GM18907 (cell line): ENCODE results near the gene ASF1A.
A peak's percentile ranks its signal among the peaks of the same experiment; 100 is the strongest.
"Not testable (repeated sequence)": the region's sequence is repeated elsewhere in the genome, so short reads cannot be mapped to it uniquely, and the experiment has no call there.

Source experiments
- ATAC-seq: cut with Tn5 transposase; IDR thresholded peaks from one replicate; pipeline ENCODE4 v1.9.1; 2021; ENCODE audit warnings: mild to moderate bottlenecking, moderate library complexity; ENCODE audit not compliant: unreplicated experiment

Gene ASF1A

DNA sequence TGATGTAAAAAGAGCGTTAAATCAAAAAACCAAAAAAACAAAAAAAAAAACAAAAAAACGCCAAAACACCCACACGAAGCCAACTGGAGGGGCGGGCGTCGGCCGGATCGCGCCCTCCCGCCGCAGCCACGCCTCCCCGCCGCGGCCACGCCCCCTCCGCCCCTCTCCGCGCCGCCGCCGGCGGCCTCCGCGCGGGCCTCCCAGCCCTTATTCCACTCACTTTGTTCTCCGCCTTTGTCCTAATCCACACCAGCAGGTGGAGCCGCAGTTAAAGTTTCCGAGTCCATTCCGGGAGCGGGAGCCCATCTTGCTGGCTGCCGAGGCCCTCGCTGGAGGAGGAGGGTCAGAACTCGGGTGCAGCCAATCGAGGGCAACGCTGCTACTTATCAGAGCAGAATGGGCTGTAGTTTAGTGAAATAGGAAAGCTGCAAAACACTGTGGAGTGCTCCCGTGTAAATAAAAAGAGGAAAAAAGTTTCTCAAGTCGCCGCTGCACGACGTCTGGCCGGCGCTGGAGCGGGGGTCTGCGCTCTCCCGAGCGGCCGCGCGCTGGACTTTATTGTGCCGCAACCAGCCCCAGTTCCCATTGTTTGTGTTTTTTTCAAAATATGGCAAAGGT lies at the start of gene ASF1A:
ASF1A (plus strand) TSS at position 346 of the 618 bp plus-strand sequence; CDS start at position 608, 262 bp downstream.
- peak; percentile 76 for ATAC-seq

DNA sequence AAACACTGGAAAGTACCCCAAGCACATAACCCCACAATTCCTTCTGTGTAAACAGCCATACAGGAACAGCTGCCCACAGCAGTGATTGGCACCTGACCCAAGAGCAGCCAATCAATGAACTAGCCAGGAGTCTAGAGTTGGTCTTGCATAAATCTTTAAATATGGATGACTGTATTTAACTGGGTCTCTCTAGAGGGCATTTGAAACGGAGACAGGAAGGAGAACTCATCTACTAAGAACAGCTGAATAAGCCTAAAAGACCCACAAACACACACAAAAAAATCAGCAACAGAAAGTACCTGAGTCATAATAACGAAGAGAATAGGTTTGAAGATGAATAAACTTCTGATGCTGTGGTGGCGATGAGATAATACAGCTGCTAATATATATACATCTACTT lies 49.0 kb upstream of the ASF1A start:
- peak; percentile 63 for ATAC-seq

DNA sequence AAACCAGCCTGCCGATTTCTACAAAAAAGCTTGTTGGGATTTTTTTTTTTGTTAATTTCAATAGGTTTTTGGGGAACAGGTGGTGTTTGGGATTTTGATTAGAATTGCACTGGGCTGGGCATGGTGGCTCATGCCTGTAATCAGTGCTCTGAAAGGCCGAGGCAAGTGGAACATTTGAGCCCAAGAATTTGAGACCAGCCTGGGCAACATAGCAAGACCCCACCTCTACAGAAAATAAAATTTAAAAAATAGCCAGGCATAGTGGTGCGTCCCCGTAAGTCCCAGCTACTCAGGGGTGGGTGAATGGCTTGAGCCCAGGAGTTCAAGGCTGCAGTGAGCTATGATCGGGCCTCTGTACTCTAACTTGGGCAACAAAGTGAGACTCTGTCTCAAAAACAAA lies 40.5 kb upstream of the ASF1A start:
- no peak for ATAC-seq

DNA sequence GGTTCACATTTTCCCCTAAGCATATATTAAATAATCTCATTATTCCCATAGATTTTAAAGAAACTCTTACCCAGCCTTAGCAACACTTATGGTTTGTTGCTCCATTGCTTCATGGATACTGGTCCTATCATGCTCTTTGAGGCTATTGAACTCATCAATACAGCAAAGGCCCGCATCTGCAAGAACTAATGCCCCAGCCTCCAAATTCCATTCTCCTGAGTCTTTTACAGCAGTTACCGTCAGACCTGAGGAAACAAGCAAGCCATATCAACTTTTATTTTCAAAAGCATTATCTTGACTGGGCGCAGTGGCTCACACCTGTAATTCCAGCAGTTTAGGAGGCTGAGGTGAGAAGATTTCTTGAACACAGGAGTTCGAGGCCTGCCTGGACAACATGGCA lies 37.7 kb upstream of the ASF1A start:
- no peak for ATAC-seq

DNA sequence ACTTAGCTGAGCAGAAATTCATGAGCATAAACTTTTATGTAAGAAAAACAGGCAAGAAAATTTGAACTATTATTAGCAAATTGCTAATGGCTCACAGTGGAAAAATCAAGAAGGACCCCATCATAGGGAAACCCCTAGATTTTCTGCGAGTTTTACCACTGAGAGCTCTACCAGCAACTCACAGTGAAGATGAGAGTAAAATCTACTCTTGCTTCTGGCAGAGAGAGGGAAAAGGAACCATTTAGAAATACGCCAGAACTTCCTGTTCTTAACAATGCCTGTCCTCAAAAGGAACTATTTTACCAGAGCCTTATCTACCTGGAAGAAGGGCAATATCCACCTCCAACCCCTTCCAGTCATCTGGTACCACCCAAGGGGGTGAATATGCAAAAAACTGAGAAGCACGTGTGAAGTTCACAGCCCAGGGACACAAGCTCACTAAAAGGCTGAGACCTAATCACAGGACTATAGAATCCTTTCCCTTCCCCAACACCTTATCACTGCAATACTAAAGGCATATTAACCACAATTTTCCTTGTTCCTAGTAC lies 34.4 kb upstream of the ASF1A start:
- ATAC-seq, result peak; percentile 66

DNA sequence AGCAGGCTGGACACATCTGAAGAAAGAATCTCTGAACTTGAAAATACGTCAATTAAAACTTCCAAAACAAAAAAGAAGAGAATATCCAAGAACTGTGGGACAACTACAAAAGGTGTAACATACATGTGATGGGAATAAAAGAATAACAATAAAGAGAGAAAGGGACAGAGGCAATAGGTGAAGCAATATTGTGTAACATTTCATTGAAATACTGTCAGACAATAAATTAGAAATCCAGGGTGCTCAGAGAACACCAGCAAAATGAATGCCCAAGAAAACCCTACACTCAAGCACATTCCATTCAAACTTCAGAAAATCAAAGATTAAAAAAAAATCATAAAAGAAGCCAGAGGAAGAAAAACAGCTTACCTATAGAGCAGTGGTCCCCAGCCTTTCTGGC lies 33.6 kb upstream of the ASF1A start:
- ATAC-seq, result no peak

DNA sequence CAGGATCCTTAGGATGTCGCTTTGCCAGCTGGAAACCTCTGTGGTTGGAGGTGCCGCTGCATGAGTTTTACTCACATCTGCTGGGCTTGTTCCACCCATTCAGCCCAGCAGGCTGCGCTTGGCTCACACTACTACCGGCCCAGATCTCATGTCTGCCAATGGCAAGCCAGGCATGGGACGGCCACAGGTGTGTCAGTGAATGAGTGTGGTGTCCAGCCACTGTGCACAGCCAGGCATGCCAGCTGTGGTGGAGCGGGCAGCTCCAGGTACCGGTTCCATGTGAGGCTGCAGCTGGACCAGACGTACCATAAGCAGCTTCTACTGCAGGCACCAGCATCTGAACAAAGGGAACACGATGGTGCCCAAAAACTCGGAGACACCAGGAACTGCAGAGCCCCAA lies 33.1 kb upstream of the ASF1A start:
- no peak for ATAC-seq

DNA sequence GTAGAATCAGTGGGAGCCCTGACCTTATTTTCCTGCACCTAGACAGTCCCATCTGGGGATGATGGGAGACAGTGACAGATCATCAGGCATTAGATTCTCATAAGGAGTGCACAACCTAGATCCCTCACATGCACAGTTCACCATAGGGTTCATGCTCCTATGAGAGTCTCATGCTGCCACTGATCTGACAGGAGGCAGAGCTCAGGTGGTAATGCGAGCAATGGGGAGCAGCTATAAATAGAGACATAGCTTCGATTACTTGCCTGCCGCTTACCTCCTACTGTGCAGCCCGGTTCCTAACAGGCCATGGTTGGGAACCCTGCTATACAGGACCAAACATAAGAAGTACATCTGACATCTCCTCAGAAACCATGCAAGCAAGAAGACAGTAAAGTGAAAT lies 31.5 kb upstream of the ASF1A start:
- no peak for ATAC-seq

DNA sequence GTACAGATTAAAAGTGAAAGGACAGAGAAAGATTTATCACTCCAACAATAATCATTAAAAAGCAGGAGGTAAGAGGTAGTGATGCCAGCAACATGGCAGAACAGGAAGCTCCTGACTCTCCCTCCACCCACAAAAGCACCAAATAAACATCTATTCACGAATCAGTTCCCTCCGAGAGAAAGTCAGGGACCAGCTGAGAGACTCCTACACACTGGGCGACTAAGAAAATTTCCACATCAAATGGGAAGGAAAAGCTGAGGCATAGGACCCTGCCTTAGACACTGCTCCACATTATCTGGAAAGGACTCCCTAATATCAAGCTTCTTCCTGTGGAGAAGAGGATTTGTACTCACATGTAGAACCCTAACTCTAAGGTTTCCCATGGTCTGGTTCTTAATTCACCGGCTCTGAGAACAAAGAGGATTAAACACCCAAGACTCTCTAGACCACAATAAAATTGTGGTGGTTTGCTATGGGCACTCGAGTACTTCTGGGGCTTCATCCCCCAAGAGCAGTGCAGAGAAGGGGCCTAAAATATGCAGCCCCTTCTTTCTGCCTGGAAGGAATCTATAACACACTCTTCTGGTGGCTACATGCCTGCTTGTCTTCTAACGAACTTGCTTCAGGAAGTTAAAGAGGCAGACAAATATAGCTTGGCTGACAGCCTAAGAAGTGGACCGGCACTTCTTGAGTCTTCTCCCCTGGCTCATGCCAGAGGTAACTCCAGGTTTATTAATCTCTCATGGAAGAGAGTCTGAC lies 29.4 kb upstream of the ASF1A start:
- peak; percentile 64 for ATAC-seq

DNA sequence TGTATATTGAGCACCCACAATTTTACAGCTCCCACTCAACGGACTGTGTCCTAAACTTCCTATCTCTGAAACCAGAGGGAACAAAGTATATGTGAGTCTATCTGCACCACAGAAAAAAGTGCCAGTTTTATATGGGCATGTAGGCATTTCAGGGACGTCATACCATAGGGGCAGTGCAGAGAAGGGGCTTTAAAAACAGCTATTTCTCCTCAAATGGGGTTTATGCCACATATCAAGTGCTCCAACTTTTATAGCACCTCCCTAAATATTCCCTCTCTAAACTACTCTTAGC lies 28.9 kb upstream of the ASF1A start:
- peak; percentile 26 for ATAC-seq

DNA sequence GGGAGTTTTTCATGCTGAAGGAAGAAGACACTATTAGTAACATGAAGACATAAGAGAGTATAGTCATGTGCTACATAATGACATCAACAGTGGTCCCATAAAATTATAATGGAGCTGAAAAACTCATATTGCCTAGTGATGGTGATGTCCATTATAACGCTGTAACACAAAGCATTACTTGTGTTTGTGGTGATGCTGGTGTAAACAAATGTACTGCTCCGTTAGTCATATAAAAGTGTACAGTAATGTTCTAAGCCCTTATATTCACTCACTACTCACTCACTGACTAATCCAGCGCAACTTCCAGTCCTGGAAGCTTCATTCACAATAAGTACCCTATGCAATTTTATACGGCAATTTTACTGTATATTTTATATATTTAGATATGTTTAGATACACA lies 26.8 kb upstream of the ASF1A start:
- ATAC-seq, result no peak

DNA sequence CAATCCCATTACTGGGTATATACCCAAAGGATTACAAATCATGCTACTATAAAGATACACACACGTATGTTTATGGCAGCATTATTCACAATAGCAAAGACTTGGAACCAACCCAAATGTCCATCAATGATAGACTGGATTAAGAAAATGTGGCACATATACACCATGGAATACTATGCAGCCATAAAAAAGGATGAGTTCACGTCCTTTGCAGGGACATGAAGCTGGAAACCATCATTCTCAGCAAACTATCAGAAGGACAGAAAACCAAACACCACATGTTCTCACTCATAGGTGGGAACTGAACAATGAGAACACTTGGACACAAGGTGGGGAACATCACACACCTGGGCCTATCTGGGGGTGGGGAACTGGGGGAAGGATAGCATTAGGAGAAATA lies 25.1 kb upstream of the ASF1A start:
- not testable (repeated sequence) for ATAC-seq

DNA sequence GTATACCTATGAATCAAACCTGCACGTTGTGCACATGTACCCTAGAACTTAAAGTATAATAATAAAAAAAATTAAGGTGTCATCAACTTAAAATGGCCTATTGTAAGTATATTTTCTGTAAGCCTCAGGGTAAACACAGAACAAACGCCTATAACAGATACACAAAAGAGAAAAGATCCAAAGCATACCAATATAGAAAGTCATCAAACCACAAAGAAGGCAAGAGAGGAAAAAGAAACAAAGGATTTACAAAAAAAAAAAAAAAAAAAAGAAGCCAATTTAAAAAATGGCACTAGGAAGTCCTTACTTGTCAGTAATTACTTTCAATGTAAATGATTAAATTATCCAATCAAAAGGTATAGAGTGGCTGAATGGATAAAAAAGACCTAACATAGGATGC lies 24.6 kb upstream of the ASF1A start:
- no peak for ATAC-seq

DNA sequence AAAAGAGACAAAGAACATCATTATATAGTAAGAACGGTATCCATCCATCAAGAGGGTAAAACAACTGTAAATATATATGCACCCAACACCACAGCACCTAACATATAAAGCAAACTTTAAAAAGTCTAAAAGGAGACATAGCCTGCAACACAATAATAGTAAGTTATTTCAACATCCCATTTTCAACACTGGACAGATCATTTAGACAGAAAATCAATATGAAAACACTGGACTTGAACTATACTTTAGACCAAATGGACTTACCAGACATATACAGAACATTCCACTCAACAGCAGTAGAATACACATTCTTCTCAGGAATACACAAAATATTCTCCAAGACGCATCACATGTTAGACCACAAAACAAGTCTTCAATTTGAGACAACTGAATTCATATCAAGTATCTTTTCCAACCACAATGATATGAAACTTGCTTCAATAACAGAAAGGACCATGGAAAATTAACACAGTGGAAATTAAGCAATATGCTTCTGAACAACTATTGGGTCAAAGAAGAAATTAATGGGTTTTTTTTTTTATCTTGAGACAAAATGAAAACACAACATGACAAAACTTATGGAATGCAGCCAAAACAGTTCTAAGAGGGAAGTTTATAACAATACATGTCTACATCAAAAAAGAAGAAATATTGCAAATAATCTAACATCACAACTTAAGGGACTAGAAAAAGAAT lies 23.9 kb upstream of the ASF1A start:
- ATAC-seq, result no peak

DNA sequence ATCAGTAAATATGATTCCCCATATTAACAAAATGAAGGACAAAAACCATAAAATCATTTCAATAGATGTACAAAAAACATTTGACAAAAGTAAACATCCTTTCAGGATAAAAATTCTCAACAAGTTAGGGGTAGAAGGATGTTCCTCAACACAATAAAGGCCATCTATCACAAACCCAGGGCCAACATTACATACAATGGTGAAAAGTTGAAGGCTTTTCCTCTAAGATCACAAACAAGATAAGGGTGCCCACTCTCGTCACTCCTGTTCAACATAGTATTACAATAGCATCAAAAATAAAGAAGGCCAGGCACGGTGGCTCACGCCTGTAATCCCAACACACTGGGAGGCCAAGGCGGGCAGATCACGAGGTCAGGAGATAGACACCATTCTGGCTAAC lies 22.6 kb upstream of the ASF1A start:
- no peak for ATAC-seq

DNA sequence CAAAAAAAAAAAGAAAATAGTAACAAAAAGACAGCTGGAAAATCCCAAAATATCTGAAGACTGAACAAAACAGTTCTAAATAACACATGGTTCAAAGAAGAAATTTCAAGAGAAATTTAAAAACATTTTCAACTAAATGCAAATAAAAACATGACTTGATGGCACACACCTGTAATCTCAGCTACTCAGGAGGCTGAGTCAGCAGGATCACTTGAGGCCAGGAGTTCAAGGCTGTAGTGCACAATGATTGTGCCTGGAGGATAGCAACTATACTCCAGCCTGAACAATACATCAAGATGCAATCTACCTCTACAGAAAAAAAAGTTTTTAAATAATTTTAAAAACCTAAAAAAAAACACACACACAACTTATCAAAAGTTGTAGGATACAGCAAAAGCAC lies 21.6 kb upstream of the ASF1A start:
- ATAC-seq, result no peak

DNA sequence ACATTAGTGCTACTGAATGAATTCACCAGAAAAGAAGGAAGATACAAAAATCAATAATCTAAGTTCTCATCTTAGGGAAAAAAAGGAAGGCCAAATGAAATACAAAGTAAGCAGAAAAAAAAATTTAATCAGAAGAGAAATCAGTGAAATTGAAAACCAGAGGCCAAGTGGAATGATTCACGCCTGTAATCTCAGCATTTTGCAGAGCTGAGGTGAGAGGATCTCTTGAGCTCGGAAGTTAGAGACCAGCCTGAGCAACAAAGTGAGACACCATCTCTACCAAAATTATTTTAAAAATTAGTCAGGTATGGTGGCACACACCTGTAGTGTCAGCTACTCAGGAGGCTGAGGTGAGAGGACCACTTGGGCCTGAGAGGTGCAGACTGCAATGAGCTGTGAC lies 21.2 kb upstream of the ASF1A start:
- ATAC-seq, result no peak

DNA sequence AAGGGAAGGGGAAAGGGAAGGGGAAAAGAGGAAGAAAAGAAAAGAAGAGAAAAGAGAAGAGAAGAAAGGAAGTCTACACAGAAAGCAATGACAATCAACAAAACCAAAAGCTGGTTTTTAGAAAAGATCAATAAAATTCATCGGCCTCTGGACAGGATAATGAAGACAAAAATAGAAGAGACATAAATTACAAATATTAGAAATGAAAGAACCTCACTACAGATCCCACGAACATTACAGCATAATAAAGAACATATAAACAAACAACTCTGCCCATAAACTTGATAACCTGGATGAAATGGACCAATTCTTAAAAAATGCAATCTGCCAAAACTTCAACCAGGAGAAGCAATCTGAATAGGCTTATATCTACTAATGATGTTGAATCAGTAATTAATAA lies 20.7 kb upstream of the ASF1A start:
- no peak for ATAC-seq

DNA sequence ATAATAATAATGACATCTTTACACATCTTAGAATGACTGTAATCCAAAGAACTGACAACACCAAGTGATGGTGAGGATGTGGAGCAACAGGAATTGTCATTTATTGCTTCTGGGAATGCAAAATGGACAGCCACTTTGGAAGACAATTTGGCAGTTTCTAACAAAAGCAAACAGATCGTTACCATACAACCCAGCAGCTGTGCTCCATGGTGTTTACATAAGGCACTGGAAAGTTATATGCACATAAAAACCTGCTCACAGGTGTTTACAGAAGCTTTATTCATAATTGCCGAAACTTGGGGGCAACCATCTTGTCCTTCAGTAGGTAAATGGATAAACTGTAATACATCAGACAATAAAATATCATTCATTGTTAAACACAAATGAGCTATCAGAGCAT lies 18.3 kb upstream of the ASF1A start:
- ATAC-seq, result no peak

DNA sequence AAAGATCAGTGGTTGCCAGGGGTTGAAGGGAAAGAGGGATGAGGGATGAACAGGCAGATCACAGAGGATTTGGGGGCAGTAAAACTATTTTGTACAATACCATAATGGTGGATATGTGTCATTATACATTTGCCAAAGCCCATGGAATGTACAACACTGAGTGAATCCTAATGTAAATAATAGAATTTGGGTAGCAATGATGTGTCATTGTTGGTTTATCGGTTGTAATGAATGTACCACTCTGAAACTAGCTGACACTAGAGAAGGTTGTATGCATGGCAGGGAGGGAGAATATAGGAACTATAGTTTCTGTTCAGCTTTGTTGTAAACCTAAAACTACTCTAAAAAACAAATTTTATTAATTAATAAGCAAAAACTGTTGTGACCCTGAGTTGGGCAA lies 17.8 kb upstream of the ASF1A start:
- no peak for ATAC-seq

DNA sequence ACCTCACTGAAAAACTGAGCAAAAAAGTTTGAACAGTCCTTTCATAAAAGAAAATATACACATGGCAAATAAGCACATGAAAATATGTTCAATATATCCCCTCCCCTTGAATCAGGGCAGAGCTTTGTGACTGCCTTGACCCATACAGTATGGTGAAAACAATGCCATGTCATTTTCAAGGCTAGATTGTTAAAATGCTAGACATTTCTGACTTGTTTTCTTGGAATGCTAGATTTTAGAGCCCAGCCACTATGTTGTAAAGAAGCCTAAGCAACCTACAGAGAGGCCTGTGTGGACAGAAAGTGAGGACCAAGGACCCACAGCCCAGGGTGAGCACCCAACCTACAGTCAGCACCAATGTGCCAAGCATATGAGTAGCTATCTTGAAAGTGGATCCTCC lies 17.1 kb upstream of the ASF1A start:
- ATAC-seq, result no peak

DNA sequence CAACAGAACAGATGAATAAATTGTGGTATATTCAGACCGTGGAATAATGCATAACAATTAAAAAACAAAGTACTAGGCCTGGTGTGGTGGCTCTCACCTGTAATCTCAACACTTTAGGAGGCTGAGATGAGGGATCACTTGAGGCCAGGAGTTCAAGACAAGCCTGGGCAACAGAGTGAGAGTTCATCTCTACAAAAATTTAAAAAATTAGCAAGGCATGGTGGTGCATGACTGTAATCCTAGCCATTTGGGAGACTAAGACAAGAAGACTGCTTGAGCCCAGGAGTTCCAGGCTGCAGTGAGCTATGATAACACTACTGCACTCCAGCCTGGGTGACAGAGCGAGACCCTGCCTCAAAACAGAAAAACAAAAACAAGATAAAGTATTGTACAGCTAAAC lies 16.1 kb upstream of the ASF1A start:
- ATAC-seq, result no peak
